ENCODE data around the gene VPS18.

DNA sequence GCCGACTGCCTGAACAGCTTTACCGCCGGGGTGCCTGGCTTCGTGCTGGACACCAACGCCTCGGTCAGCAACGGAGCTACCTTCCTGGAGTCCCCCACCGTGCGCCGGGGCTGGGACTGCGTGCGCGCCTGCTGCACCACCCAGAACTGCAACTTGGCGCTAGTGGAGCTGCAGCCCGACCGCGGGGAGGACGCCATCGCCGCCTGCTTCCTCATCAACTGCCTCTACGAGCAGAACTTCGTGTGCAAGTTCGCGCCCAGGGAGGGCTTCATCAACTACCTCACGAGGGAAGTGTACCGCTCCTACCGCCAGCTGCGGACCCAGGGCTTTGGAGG, 49.6 kb upstream of the VPS18 start:
- TF ChIP-seq, protein P1, sequence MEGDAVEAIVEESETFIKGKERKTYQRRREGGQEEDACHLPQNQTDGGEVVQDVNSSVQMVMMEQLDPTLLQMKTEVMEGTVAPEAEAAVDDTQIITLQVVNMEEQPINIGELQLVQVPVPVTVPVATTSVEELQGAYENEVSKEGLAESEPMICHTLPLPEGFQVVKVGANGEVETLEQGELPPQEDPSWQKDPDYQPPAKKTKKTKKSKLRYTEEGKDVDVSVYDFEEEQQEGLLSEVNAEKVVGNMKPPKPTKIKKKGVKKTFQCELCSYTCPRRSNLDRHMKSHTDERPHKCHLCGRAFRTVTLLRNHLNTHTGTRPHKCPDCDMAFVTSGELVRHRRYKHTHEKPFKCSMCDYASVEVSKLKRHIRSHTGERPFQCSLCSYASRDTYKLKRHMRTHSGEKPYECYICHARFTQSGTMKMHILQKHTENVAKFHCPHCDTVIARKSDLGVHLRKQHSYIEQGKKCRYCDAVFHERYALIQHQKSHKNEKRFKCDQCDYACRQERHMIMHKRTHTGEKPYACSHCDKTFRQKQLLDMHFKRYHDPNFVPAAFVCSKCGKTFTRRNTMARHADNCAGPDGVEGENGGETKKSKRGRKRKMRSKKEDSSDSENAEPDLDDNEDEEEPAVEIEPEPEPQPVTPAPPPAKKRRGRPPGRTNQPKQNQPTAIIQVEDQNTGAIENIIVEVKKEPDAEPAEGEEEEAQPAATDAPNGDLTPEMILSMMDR (IDR thresholded peaks at IDR 0.05; ENCODE audit: low read length): no peak
- TF ChIP-seq EZH2 (IDR thresholded peaks at IDR 0.05; ENCODE audit: borderline replicate concordance, low read length): no peak
